IPS DF 6.9 (cell line): ENCODE measurements around the gene TTC9.

Experiments
- DNase-seq: peaks from one replicate; pipeline ENCODE4 v3.0.0-alpha.2; 2013; ENCODE audit warnings: low read depth, low spot score
- H3K27ac ChIP-seq: one replicate; pipeline ENCODE4 v1.5.1; 2013; ENCODE audit warnings: low read length, control low read depth
- H3K27me3 ChIP-seq: 2 replicates; pipeline ENCODE4 v1.6.1; 2013; ENCODE audit warnings: mild to moderate bottlenecking, low read length; ENCODE audit not compliant: control insufficient read depth, insufficient read depth
- H3K36me3 ChIP-seq: 2 replicates; pipeline ENCODE4 v1.6.1; 2013; ENCODE audit warnings: low read length; ENCODE audit not compliant: control insufficient read depth, insufficient read depth
- H3K4me1 ChIP-seq: 2 replicates; pipeline ENCODE4 v1.6.1; 2013; ENCODE audit warnings: low read length; ENCODE audit not compliant: control insufficient read depth, insufficient read depth
- H3K4me3 ChIP-seq: 2 replicates; pipeline ENCODE4 v1.5.1; 2013; ENCODE audit warnings: mild to moderate bottlenecking, low read length
- H3K9me3 ChIP-seq: 2 replicates; pipeline ENCODE4 v1.6.1; 2013; ENCODE audit warnings: low read length, inconsistent platforms; ENCODE audit not compliant: control insufficient read depth, insufficient read depth
- WGBS: extraction: QIAGEN DNeasy Blood & Tissue Kit; methylation state at CpG from one replicate; pipeline ENCODE4 v1.1.7; 2013; ENCODE audit warnings: mixed read lengths, missing lambda C conversion rate; ENCODE audit not compliant: insufficient read length, insufficient coverage; 5-methylcytosine and 5-hydroxymethylcytosine counted together

TTC9 gene

GRCh38 chr14:70714055-70714550, 72.4 kb downstream of the TTC9 start:
- 100% methylated on average over 1 of the region's 8 CpGs for WGBS
- peak; percentile 78 for DNase-seq
- Histone ChIP-seq H3K27ac (no peak overlapping the region), H3K27me3 (no peaks in the 10 kb centered on the region), H3K4me3 (no peak overlapping the region), H3K36me3 (no peaks in the 10 kb centered on the region), H3K9me3 (no peaks in the 10 kb centered on the region), H3K4me1 (peaks cover 11% of the 10 kb centered on the region; the same call in 1 of the 2 replicates)

DNA sequence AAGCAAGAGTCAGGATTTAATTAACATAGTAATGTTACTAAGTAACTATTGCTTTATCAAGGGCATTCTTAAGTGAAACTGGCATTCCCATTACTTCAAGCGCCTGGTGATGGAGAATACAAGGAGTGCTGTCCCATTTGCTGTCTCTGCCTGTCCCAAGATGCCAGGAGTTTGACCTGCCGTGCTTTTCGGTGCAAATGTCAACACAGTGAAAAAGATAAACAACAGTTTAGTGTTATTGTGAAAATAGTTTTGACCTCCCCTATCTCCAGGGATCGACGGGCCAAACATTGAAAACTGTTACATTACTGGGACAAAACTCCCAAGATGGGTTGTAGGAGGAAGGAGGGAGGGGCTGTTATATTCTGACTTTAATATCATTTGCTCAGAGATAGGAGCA, 74.8 kb downstream of the TTC9 start:
- Histone ChIP-seq H3K4me1 (peaks cover 6% of the 10 kb centered on the region; the same call in 1 of the 2 replicates), H3K27me3 (no peaks in the 10 kb centered on the region), H3K4me3 (no peak overlapping the region), H3K36me3 (no peaks in the 10 kb centered on the region), H3K9me3 (no peaks in the 10 kb centered on the region), H3K27ac (no peak overlapping the region)
- WGBS: no CpG with 5 or more reads among the region's 5 CpGs
- DNase-seq: no peak

DNA sequence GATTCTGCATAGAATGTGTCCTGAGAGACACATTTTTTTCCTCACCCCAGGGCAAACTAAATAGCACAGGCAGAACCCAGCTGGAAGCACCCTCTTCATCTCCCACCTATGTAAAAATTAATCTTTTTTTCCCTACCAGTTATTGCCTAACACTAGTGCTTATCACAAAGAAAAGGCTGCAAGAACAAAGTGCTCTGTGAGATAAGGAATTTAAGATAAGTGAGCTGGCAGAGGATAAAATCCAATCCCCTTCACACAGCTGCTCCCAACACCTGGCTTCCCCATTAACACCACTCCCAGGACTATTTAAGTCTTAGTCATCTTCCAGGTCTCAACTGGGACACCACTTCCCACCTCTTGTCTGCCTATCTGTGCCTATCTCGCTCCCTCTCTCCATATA, 75.2 kb downstream of the TTC9 start:
- Histone ChIP-seq H3K36me3 (no peaks in the 10 kb centered on the region), H3K27ac (no peak overlapping the region), H3K27me3 (no peaks in the 10 kb centered on the region), H3K4me1 (peaks cover 3% of the 10 kb centered on the region; the same call in 1 of the 2 replicates), H3K4me3 (no peak overlapping the region), H3K9me3 (no peaks in the 10 kb centered on the region)
- no peak for DNase-seq
- WGBS: no CpG with 5 or more reads among the region's 1 CpG

DNA sequence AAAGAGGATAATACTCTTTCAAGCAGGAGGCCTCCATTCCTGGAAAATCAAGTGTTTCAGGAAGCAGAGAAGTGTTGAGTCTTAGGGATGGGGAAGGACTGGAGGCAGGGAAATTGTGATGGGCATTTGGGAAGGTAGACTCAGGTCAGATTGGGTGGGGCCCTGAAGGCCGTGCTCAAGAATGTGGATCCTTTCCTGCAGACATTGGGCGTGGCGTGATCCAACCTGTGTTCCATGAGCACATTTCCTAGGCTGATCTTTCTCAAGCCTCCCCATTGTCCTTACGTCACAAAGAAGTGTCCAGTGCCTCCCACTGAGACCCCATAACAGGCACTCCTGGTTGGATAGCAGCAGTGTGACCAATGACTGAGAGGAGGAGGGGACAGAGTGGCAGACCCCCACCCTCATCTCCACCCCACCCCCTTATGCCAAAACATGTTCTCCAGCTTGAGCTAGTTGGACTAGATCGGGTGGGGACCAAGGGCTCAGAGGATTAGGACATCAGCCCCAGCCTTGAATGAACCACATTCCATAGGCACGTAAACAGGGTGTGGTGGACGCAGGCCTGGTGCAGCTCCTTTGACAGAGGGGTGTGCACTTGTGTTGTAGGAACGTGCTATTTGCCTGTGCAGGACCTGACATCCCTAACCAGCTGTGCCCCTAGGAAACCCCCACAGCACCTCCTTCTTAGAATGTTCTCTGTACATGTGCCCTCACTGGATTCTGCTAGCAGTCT, 76.8 kb downstream of the TTC9 start:
- WGBS: no CpG with 5 or more reads among the region's 8 CpGs
- H3K9me3 ChIP-seq: no peaks in the 10 kb centered on the region
- no peak overlapping the region for H3K27ac ChIP-seq
- no peaks in the 10 kb centered on the region for H3K36me3 ChIP-seq
- H3K27me3 ChIP-seq: no peaks in the 10 kb centered on the region
- DNase-seq: no peak
- H3K4me1 ChIP-seq: peaks cover 1% of the 10 kb centered on the region; the same call in 1 of the 2 replicates
- H3K4me3 ChIP-seq: no peak overlapping the region

GRCh38 chr14:70721542-70721941, 79.8 kb downstream of the TTC9 start:
- H3K4me1 ChIP-seq: no peaks in the 10 kb centered on the region
- DNase-seq: no peak
- H3K36me3 ChIP-seq: no peaks in the 10 kb centered on the region; the same call in none of the 2 replicates
- H3K27ac ChIP-seq: no peak overlapping the region
- H3K27me3 ChIP-seq: no peaks in the 10 kb centered on the region
- no CpG with 5 or more reads among the region's 2 CpGs for WGBS
- no peak overlapping the region for H3K4me3 ChIP-seq
- H3K9me3 ChIP-seq: no peaks in the 10 kb centered on the region

- Histone ChIP-seq H3K27ac (no peak overlapping the region), H3K27me3 (no peaks in the 10 kb centered on the region), H3K36me3 (no peaks in the 10 kb centered on the region; the same call in none of the 2 replicates), H3K4me3 (no peak overlapping the region), H3K4me1 (no peaks in the 10 kb centered on the region), H3K9me3 (no peaks in the 10 kb centered on the region)
- WGBS: no CpG with 5 or more reads among the region's 3 CpGs
- DNase-seq: no peak
Observed at GRCh38 chr14:70722418-70722817, 80.7 kb downstream of the TTC9 start.

DNA sequence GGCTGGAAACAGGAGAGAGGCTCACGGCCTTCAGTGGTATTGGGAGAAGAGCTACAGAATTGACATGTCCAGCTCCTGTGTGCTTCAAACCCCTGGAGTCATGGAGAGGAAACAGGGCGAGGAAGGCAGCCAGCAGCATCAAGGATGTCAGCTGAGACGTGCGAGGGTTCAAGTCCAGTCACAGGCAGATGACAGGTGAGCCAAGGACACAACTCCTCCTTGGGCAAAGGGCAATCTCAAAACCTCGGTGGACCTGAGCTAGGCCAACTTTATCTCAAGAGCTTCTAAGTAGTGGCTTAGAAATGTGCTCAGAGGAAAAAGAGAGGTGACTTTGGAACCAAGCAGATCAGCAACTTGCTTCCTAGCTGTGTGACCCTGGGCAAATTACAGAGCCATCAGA, 81.6 kb downstream of the TTC9 start:
- H3K27me3 ChIP-seq: no peaks in the 10 kb centered on the region
- no peaks in the 10 kb centered on the region for H3K4me1 ChIP-seq
- no CpG with 5 or more reads among the region's 5 CpGs for WGBS
- H3K4me3 ChIP-seq: no peak overlapping the region
- no peak overlapping the region for H3K27ac ChIP-seq
- H3K9me3 ChIP-seq: no peaks in the 10 kb centered on the region
- DNase-seq: no peak
- no peaks in the 10 kb centered on the region; the same call in none of the 2 replicates for H3K36me3 ChIP-seq

GRCh38 chr14:70724110-70724509, 82.4 kb downstream of the TTC9 start:
- no CpG with 5 or more reads among the region's 3 CpGs for WGBS
- H3K36me3 ChIP-seq: no peaks in the 10 kb centered on the region; the same call in none of the 2 replicates
- H3K4me3 ChIP-seq: no peak overlapping the region
- no peaks in the 10 kb centered on the region for H3K4me1 ChIP-seq
- no peaks in the 10 kb centered on the region for H3K27me3 ChIP-seq
- DNase-seq: no peak
- H3K27ac ChIP-seq: no peak overlapping the region
- no peaks in the 10 kb centered on the region for H3K9me3 ChIP-seq

DNA sequence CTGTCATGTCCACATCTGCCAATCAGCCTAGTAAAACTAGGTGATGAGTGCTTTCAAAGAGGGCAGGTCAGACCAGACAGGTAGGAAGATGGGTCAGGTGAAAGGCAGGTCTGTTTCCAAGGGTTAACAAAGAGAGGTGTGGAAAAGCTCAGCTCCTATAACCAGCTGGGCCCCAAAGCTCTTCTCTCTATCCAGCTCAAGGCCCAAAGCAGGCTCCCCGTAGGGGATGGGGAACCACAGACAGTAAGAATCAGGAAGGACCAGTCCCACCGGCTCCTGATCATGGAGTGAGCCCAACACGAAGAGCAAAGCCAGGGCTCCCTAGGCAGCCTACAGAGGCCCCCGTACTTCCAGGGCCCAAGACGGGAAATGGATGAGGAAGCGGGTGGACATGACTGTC, 83.2 kb downstream of the TTC9 start:
- DNase-seq: no peak
- Histone ChIP-seq H3K36me3 (peaks cover 2% of the 10 kb centered on the region), H3K9me3 (no peaks in the 10 kb centered on the region), H3K4me3 (no peak overlapping the region), H3K27ac (no peak overlapping the region), H3K4me1 (no peaks in the 10 kb centered on the region), H3K27me3 (no peaks in the 10 kb centered on the region)
- WGBS: no CpG with 5 or more reads among the region's 6 CpGs
